H9 (cell line): ENCODE results near the gene EFCAB3. TPM values are rescaled to one million over a fixed set of nuclear protein-coding genes. Genes with fewer than 3 reads are reported as not detected.

Source experiments
- DNase-seq: peaks from one replicate; pipeline ENCODE4 v3.0.0-alpha.2; 2017
- H2AFZ ChIP-seq: one replicate; pipeline ENCODE4 v1.6.1; 2013; ENCODE audit warnings: mild to moderate bottlenecking, low read length, control low read depth, moderate library complexity
- H2AK5ac ChIP-seq: 2 replicates; pipeline ENCODE4 v1.6.1; 2013; ENCODE audit warnings: low read length, control low read depth, mixed read lengths; ENCODE audit not compliant: insufficient read length
- H2BK120ac ChIP-seq: one replicate; pipeline ENCODE4 v1.6.1; 2013; ENCODE audit warnings: low read depth, mild to moderate bottlenecking, low read length, control low read depth, inconsistent platforms; ENCODE audit not compliant: poor library complexity, severe bottlenecking
- H2BK12ac ChIP-seq: 2 replicates; pipeline ENCODE4 v1.6.1; 2013; ENCODE audit warnings: low read length, control low read depth, mixed read lengths, low read depth; ENCODE audit not compliant: insufficient read length
- H2BK15ac ChIP-seq: 2 replicates; pipeline ENCODE4 v1.6.1; 2013; ENCODE audit warnings: low read depth, low read length, control low read depth
- H2BK20ac ChIP-seq: one replicate; pipeline ENCODE4 v1.6.1; 2013; ENCODE audit warnings: low read depth, mild to moderate bottlenecking, low read length, control low read depth, inconsistent platforms; ENCODE audit not compliant: poor library complexity, severe bottlenecking
- H2BK5ac ChIP-seq: 2 replicates; pipeline ENCODE4 v1.6.1; 2013; ENCODE audit warnings: low read length, control low read depth, mixed read lengths; ENCODE audit not compliant: insufficient read length
- H3K14ac ChIP-seq: 2 replicates; pipeline ENCODE4 v1.6.1; 2013; ENCODE audit warnings: low read length, control low read depth; ENCODE audit not compliant: insufficient read depth
- H3K18ac ChIP-seq: 2 replicates; pipeline ENCODE4 v1.6.1; 2013; ENCODE audit warnings: low read depth, mild to moderate bottlenecking, mixed read lengths, low read length, control low read depth; ENCODE audit not compliant: insufficient read length
- H3K23ac ChIP-seq: 2 replicates; pipeline ENCODE4 v1.6.1; 2013; ENCODE audit warnings: low read length, control low read depth, mixed read lengths, low read depth; ENCODE audit not compliant: insufficient read length
- H3K23me2 ChIP-seq: 2 replicates; pipeline ENCODE4 v1.6.1; 2013; ENCODE audit warnings: low read depth, mild to moderate bottlenecking, mixed read lengths, low read length, control low read depth; ENCODE audit not compliant: insufficient read length, poor library complexity, severe bottlenecking
- H3K27ac ChIP-seq: 2 replicates; pipeline ENCODE4 v1.5.1; 2013; ENCODE audit warnings: low read length, control low read depth, mixed read lengths, low read depth; ENCODE audit not compliant: insufficient read length
- H3K27me3 ChIP-seq: 2 replicates; pipeline ENCODE4 v1.6.1; 2013; ENCODE audit warnings: low read length, control low read depth, inconsistent platforms; ENCODE audit not compliant: insufficient read depth
- H3K4ac ChIP-seq: 2 replicates; pipeline ENCODE4 v1.6.1; 2013; ENCODE audit warnings: low read depth, mild to moderate bottlenecking, control low read depth, inconsistent platforms, low read length, moderate library complexity
- H3K4me1 ChIP-seq: 2 replicates; pipeline ENCODE4 v1.6.1; 2013; ENCODE audit warnings: low read length, control low read depth, inconsistent platforms; ENCODE audit not compliant: insufficient read depth
- H3K4me2 ChIP-seq: 2 replicates; pipeline ENCODE4 v1.6.1; 2013; ENCODE audit warnings: low read length, control low read depth, mixed read lengths; ENCODE audit not compliant: insufficient read length, insufficient read depth
- H3K56ac ChIP-seq: 2 replicates; pipeline ENCODE4 v1.6.1; 2013; ENCODE audit warnings: low read depth, mild to moderate bottlenecking, mixed read lengths, low read length, control low read depth; ENCODE audit not compliant: insufficient read length
- H3K79me1 ChIP-seq: 2 replicates; pipeline ENCODE4 v1.6.1; 2013; ENCODE audit warnings: low read depth, mild to moderate bottlenecking, moderate library complexity, low read length, control low read depth, inconsistent platforms; ENCODE audit not compliant: insufficient read depth, poor library complexity, severe bottlenecking
- H3K79me2 ChIP-seq: 2 replicates; pipeline ENCODE4 v1.6.1; 2013; ENCODE audit warnings: low read length, control low read depth, inconsistent platforms; ENCODE audit not compliant: insufficient read depth
- H3K9ac ChIP-seq: 2 replicates; pipeline ENCODE4 v1.6.1; 2013; ENCODE audit warnings: low read length, control low read depth, mixed read lengths; ENCODE audit not compliant: insufficient read length; ENCODE audit errors: extremely low read depth
- H3K9me3 ChIP-seq: one replicate; pipeline ENCODE4 v1.6.1; 2013; ENCODE audit warnings: low read depth, low read length, inconsistent platforms; ENCODE audit not compliant: control insufficient read depth
- H3T11ph ChIP-seq: one replicate; pipeline ENCODE4 v1.6.1; 2013; ENCODE audit warnings: mild to moderate bottlenecking, low read length, control low read depth, inconsistent platforms
- H4K20me1 ChIP-seq: one replicate; pipeline ENCODE4 v1.6.1; 2013; ENCODE audit not compliant: control insufficient read depth, insufficient read length, insufficient read depth
- H4K5ac ChIP-seq: 2 replicates; pipeline ENCODE4 v1.6.1; 2013; ENCODE audit warnings: low read depth, mild to moderate bottlenecking, mixed read lengths, low read length, control low read depth; ENCODE audit not compliant: insufficient read length
- H4K8ac ChIP-seq: replicated peaks from 2 replicates; pipeline ENCODE4 v1.6.1; 2013; ENCODE audit warnings: low read length, control low read depth, mixed read lengths, low read depth; ENCODE audit not compliant: insufficient read length
- H4K91ac ChIP-seq: 2 replicates; pipeline ENCODE4 v1.6.1; 2013; ENCODE audit warnings: low read depth, mild to moderate bottlenecking, moderate library complexity, mixed read lengths, low read length, control low read depth; ENCODE audit not compliant: insufficient read length
- H3K27ac Mint-ChIP-seq, 3 experiments: 2 replicates in 2 of 3; 3 replicates in 1 of 3; pipeline ENCODE4 v1.8.0; 2020 to 2021; ENCODE audit warnings: mixed read lengths in 3 of 3, mild to moderate bottlenecking in 1 of 3, moderate library complexity in 1 of 3
- H3K27me3 Mint-ChIP-seq: 2 replicates; pipeline ENCODE4 v1.8.0; 2021; ENCODE audit warnings: low read depth, mild to moderate bottlenecking, moderate library complexity, mixed read lengths
- H3K36me3 Mint-ChIP-seq, 3 experiments: 2 replicates in 2 of 3; 3 replicates in 1 of 3; pipeline ENCODE4 v1.8.0; 2020 to 2021; ENCODE audit warnings: low read depth in 3 of 3, mixed read lengths in 3 of 3; ENCODE audit not compliant: insufficient read depth in 1 of 3
- H3K4me1 Mint-ChIP-seq, 2 experiments: 2 replicates each; pipeline ENCODE4 v1.8.0; 2020; ENCODE audit warnings: mixed read lengths in 2 of 2
- H3K4me3 Mint-ChIP-seq, 2 experiments: 2 replicates in 1 of 2; 3 replicates in 1 of 2; pipeline ENCODE4 v1.8.0; 2020 to 2021; ENCODE audit warnings: mild to moderate bottlenecking in 2 of 2, mixed read lengths in 2 of 2, moderate library complexity in 1 of 2
- H3K9me3 Mint-ChIP-seq, 2 experiments: 2 replicates in 1 of 2; 3 replicates in 1 of 2; pipeline ENCODE4 v1.8.0; 2020; ENCODE audit warnings: mild to moderate bottlenecking in 2 of 2, mixed read lengths in 2 of 2, moderate library complexity in 1 of 2
- WGBS: extraction: QIAGEN DNeasy Blood & Tissue Kit; methylation state at CpG from one replicate; pipeline ENCODE4 v1.1.7; 2013; ENCODE audit warnings: missing lambda C conversion rate, low lambda C conversion rate, mixed read lengths; ENCODE audit not compliant: insufficient read length; ENCODE audit errors: extremely low coverage; 5-methylcytosine and 5-hydroxymethylcytosine counted together
- total RNA-seq: library from RNA; stranded (reverse); gene quantifications from 2 replicates; pipeline ENCODE4 v1.2.1, GENCODE V29; 2021
- TF ChIP-seq, protein P1 (sequence below): fragments of 200-600 bp; sonication (generic); conservative IDR thresholded peaks from 3 replicates; pipeline ENCODE4 v1.8.0; 2021; ENCODE audit warnings: antibody characterized with exemption, mild to moderate bottlenecking

Gene EFCAB3
- total RNA-seq, 1 experiment from 2014 or later, result not detected

DNA sequence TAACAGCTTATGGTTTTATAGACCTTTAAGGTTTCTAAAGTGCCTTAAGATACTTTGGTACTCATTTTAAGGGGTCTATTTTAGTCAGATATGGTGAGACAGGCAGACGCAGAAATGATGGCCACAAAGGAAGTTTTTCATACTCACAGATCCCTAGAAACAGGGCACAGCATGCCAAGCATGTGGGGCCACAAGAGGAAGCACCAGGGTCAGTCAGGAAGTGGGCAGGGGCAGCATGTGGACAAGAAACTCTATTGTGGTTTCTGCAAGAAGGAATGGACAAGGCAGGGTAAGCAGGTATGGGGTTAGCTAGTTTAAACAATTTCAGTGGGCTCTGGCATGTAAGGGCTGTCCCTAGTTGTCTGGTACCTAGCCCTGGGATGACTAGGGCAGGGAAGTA lies 8.5 kb downstream of the EFCAB3 start:
- H3K9ac ChIP-seq, result no peak overlapping the region
- no peaks in the 10 kb centered on the region for H3K23me2 ChIP-seq
- no peaks in the 10 kb centered on the region for H3K9me3 ChIP-seq
- no peak overlapping the region for H2BK5ac ChIP-seq
- no peak overlapping the region for H3K27ac ChIP-seq
- H4K20me1 ChIP-seq, result no peaks in the 10 kb centered on the region
- no CpG with 5 or more reads among the region's 1 CpG for WGBS
- no peak overlapping the region for H2BK12ac ChIP-seq
- Mint-ChIP-seq H3K4me1 (no peaks in the 10 kb centered on the region), H3K9me3 (no peaks in the 10 kb centered on the region), H3K27me3 (peaks cover 2% of the 10 kb centered on the region), H3K36me3 (no peaks in the 10 kb centered on the region), H3K4me3 (no peak overlapping the region), H3K27ac (no peak overlapping the region; a peak in 1 of 7 replicates)
- no peak overlapping the region for H2AK5ac ChIP-seq
- H4K91ac ChIP-seq, result no peak overlapping the region
- H4K5ac ChIP-seq, result no peak overlapping the region
- no peak overlapping the region for H3K14ac ChIP-seq
- no peak overlapping the region for H2AFZ ChIP-seq
- H3K56ac ChIP-seq, result no peak overlapping the region
- H3K4ac ChIP-seq, result no peak overlapping the region
- H3K79me2 ChIP-seq, result no peaks in the 10 kb centered on the region
- no peaks in the 10 kb centered on the region for H3K4me1 ChIP-seq
- H2BK20ac ChIP-seq, result no peak overlapping the region
- DNase-seq, result no peak
- TF ChIP-seq, protein P1, sequence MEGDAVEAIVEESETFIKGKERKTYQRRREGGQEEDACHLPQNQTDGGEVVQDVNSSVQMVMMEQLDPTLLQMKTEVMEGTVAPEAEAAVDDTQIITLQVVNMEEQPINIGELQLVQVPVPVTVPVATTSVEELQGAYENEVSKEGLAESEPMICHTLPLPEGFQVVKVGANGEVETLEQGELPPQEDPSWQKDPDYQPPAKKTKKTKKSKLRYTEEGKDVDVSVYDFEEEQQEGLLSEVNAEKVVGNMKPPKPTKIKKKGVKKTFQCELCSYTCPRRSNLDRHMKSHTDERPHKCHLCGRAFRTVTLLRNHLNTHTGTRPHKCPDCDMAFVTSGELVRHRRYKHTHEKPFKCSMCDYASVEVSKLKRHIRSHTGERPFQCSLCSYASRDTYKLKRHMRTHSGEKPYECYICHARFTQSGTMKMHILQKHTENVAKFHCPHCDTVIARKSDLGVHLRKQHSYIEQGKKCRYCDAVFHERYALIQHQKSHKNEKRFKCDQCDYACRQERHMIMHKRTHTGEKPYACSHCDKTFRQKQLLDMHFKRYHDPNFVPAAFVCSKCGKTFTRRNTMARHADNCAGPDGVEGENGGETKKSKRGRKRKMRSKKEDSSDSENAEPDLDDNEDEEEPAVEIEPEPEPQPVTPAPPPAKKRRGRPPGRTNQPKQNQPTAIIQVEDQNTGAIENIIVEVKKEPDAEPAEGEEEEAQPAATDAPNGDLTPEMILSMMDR, result no peak
- no peaks in the 10 kb centered on the region for H3K79me1 ChIP-seq
- H3K18ac ChIP-seq, result no peak overlapping the region
- no peaks in the 10 kb centered on the region for H3K27me3 ChIP-seq
- H2BK120ac ChIP-seq, result no peak overlapping the region
- H4K8ac ChIP-seq, result no peak overlapping the region
- no peak overlapping the region for H3T11ph ChIP-seq
- H3K4me2 ChIP-seq, result no peak overlapping the region
- H2BK15ac ChIP-seq, result no peak overlapping the region
- no peak overlapping the region for H3K23ac ChIP-seq
